ENCODE data around the gene NPIPB6.

DNA sequence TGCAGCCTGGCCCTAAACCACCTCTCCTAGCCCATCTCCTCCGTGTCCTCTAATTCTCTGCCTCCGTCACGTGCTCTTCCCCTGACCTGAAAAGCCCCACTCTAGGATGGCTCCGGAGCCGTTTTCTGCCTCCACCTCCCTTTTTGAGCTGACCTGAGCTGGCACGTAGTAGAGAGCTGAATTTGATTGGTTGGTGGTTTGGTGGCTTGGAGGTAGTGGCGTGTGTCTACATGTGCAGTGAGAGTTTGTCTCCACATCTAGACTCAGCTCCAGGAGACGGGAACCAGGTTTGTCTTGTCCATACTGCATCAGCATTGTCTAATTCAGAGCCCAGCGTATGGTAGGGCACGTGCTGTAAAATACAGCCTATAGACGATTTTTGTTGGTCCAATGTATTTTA is 68.0 kb downstream of the NPIPB6 start:
- no peak for TF ChIP-seq FOXP2 (optimal IDR thresholded peaks at IDR 0.05; ENCODE audit: control extremely low read depth, extremely low read length, insufficient read depth)
- TF ChIP-seq EZH2 (IDR thresholded peaks at IDR 0.05), result no peak
- TF ChIP-seq POLR2AphosphoS5 (IDR thresholded peaks at IDR 0.05; ENCODE audit: borderline replicate concordance, low read depth, low read length), result no peak

Data from SK-N-MC (cell line).